ENCODE results near the gene S100A10. TPM values are rescaled to one million over a fixed set of nuclear protein-coding genes. Genes with fewer than 3 reads are reported as not detected.

S100A10 gene
- total RNA-seq, 1 experiment from 2014 or later = 160 TPM

DNA sequence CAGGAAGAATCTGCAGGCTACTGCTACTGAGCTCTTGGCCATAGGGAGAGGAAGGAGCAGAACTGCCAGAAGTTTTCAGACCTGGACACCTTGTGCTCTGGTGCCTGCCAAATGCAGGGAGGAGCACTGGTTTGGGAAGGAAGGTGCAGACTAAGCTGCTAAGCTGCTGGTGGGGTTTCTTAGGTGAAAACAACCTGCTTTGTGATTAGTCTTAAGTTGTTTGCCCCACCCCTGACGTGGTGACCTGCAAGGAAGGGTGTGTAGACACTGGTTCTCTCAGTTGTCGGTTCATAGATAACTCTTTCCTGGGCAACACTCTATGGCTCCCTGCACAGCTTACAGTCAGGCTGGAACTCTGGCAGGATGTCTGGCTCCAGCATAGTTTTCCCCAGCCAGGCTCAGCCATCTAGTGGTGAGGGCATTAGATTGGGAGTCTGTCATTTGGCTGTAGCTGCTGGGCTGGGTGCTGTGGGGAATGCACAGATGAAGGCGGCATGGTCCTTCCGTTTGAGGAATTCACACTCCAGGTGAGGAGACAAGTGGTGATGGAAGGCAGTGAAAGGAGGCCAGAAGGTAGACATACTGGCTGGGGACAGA lies 10.3 kb upstream of the S100A10 start:
- Histone ChIP-seq H3K9ac (ENCODE audit: extremely low read depth, insufficient read length, low read length) (no peak overlapping the region), H2BK15ac (ENCODE audit: low read depth, low read length) (no peak overlapping the region), H3T11ph (ENCODE audit: low read length) (no peak overlapping the region), H3K23me2 (ENCODE audit: insufficient read length, low read depth, low read length, poor library complexity, severe bottlenecking) (no peaks in the 10 kb centered on the region), H3K23ac (ENCODE audit: insufficient read length, low read depth, low read length) (no peak overlapping the region), H3K79me2 (ENCODE audit: insufficient read depth, low read length) (no peaks in the 10 kb centered on the region), H2BK120ac (ENCODE audit: low read depth, low read length, poor library complexity, severe bottlenecking) (no peak overlapping the region), H4K91ac (ENCODE audit: insufficient read length, low read depth, low read length) (no peak overlapping the region), H3K14ac (ENCODE audit: insufficient read depth, low read length) (no peak overlapping the region), H3K4me2 (ENCODE audit: insufficient read depth, insufficient read length, low read length) (no peak overlapping the region), H3K27ac (ENCODE audit: insufficient read length, low read depth, low read length) (no peak overlapping the region), H2AK5ac (ENCODE audit: insufficient read length, low read length) (no peak overlapping the region), H4K8ac (replicated peaks; ENCODE audit: insufficient read length, low read depth, low read length) (no peak overlapping the region), H3K79me1 (ENCODE audit: insufficient read depth, low read depth, low read length, poor library complexity, severe bottlenecking) (no peaks in the 10 kb centered on the region), H3K4ac (ENCODE audit: low read depth, low read length) (no peak overlapping the region), H4K20me1 (ENCODE audit: control insufficient read depth, insufficient read depth, insufficient read length) (no peaks in the 10 kb centered on the region), H4K5ac (ENCODE audit: insufficient read length, low read depth, low read length) (no peak overlapping the region), H3K9me3 (ENCODE audit: control insufficient read depth, low read depth, low read length) (no peaks in the 10 kb centered on the region), H2AFZ (ENCODE audit: low read length) (no peak overlapping the region), H2BK5ac (ENCODE audit: insufficient read length, low read length) (no peak overlapping the region), H3K18ac (ENCODE audit: insufficient read length, low read depth, low read length) (no peak overlapping the region), H2BK12ac (ENCODE audit: insufficient read length, low read depth, low read length) (no peak overlapping the region), H3K27me3 (ENCODE audit: insufficient read depth, low read length) (no peaks in the 10 kb centered on the region), H2BK20ac (ENCODE audit: low read depth, low read length, poor library complexity, severe bottlenecking) (no peak overlapping the region), H3K4me1 (ENCODE audit: insufficient read depth, low read length) (no peaks in the 10 kb centered on the region; the same call in 1 of the 2 replicates), H3K56ac (ENCODE audit: insufficient read length, low read depth, low read length) (no peak overlapping the region)
- Mint-ChIP-seq H3K36me3 (ENCODE audit: insufficient read depth in 1 of 3, low read depth in 3 of 3) (no peaks in the 10 kb centered on the region), H3K9me3 (no peaks in the 10 kb centered on the region), H3K4me1 (peaks cover 5 to 10% of the 10 kb centered on the region in 2 experiments; a peak in 3 of 4 replicates), H3K27ac (no peak overlapping the region; a peak in 1 of 7 replicates), H3K27me3 (ENCODE audit: low read depth) (peaks cover 7% of the 10 kb centered on the region), H3K4me3 (no peak overlapping the region)
- TF ChIP-seq, protein P1, sequence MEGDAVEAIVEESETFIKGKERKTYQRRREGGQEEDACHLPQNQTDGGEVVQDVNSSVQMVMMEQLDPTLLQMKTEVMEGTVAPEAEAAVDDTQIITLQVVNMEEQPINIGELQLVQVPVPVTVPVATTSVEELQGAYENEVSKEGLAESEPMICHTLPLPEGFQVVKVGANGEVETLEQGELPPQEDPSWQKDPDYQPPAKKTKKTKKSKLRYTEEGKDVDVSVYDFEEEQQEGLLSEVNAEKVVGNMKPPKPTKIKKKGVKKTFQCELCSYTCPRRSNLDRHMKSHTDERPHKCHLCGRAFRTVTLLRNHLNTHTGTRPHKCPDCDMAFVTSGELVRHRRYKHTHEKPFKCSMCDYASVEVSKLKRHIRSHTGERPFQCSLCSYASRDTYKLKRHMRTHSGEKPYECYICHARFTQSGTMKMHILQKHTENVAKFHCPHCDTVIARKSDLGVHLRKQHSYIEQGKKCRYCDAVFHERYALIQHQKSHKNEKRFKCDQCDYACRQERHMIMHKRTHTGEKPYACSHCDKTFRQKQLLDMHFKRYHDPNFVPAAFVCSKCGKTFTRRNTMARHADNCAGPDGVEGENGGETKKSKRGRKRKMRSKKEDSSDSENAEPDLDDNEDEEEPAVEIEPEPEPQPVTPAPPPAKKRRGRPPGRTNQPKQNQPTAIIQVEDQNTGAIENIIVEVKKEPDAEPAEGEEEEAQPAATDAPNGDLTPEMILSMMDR (conservative IDR thresholded peaks at IDR 0.05) = peak; percentile 58
- no CpG with 5 or more reads among the region's 4 CpGs for WGBS (ENCODE audit: extremely low coverage, insufficient read length, low lambda C conversion rate)
- DNase-seq = peak; percentile 62

Measured in H9 (cell line).